Measurements from ENCODE around the gene ZNF770. TPM values are rescaled to one million over a fixed set of nuclear protein-coding genes. Genes with fewer than 3 reads are reported as not detected.
A peak's percentile ranks its signal among the peaks of the same experiment; 100 is the strongest.

ZNF770 gene
- total and polyA plus RNA-seq, 9 of the 15 experiments (the other 6 are each of a cell fraction or from before 2014, with no cell fraction given): 3.4 to 50.8 (median 40.3) TPM

- TF ChIP-seq, protein P1, sequence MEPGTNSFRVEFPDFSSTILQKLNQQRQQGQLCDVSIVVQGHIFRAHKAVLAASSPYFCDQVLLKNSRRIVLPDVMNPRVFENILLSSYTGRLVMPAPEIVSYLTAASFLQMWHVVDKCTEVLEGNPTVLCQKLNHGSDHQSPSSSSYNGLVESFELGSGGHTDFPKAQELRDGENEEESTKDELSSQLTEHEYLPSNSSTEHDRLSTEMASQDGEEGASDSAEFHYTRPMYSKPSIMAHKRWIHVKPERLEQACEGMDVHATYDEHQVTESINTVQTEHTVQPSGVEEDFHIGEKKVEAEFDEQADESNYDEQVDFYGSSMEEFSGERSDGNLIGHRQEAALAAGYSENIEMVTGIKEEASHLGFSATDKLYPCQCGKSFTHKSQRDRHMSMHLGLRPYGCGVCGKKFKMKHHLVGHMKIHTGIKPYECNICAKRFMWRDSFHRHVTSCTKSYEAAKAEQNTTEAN (CRISPR knock-in tag; IDR thresholded peaks at IDR 0.05): no peak
- TF ChIP-seq BCLAF1 (IDR thresholded peaks at IDR 0.05; ENCODE audit: borderline replicate concordance in 1 of 2, control insufficient read depth in 1 of 2, low read depth in 2 of 2, low read length in 1 of 2) (peak in 1 of 2 experiments; percentile 96; a peak in 2 of 4 replicates), NFYB (IDR thresholded peaks at IDR 0.05; ENCODE audit: extremely low read depth, insufficient read length) (no peak), ZNF140 (CRISPR knock-in tag; IDR thresholded peaks at IDR 0.05) (no peak), CREB1 (IDR thresholded peaks at IDR 0.05) (0 out of 2 replicates have a peak, but pooled peaks have one; percentile 33), CREB1 (CRISPR knock-in tag; IDR thresholded peaks at IDR 0.05) (peak; percentile 60; the same call in 1 of the 2 replicates), JUND (IDR thresholded peaks at IDR 0.05; ENCODE audit: borderline replicate concordance, low read depth, low read length) (peak; percentile 65), JUND (tag; IDR thresholded peaks at IDR 0.05; ENCODE audit: borderline replicate concordance, low read depth, low read length) (peak; percentile 24; the same call in 1 of the 3 replicates), PTBP1 (IDR thresholded peaks at IDR 0.05; ENCODE audit: low read depth, low read length) (no peak), ZNF436 (CRISPR knock-in tag; IDR thresholded peaks at IDR 0.05) (no peak), THRB (CRISPR knock-in tag; conservative IDR thresholded peaks at IDR 0.05) (no peak), ZNF263 (CRISPR knock-in tag; IDR thresholded peaks at IDR 0.05; ENCODE audit: borderline replicate concordance) (0 out of 2 replicates have a peak, but pooled peaks have one; percentile 37), STAT5B (CRISPR knock-in tag; IDR thresholded peaks at IDR 0.05) (no peak), BCOR (IDR thresholded peaks at IDR 0.05) (no peak; the same call in 1 of the 2 replicates), L3MBTL2 (IDR thresholded peaks at IDR 0.05) (peak; percentile 84), NCOR1 (IDR thresholded peaks at IDR 0.05) (peak; percentile 36), HDAC6 (IDR thresholded peaks at IDR 0.05; ENCODE audit: low read depth, low read length) (no peak; the same call in 1 of the 2 replicates)
- TF ChIP-seq, protein P2, sequence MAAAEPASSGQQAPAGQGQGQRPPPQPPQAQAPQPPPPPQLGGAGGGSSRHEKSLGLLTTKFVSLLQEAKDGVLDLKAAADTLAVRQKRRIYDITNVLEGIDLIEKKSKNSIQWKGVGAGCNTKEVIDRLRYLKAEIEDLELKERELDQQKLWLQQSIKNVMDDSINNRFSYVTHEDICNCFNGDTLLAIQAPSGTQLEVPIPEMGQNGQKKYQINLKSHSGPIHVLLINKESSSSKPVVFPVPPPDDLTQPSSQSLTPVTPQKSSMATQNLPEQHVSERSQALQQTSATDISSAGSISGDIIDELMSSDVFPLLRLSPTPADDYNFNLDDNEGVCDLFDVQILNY (CRISPR knock-in tag; IDR thresholded peaks at IDR 0.05): no peak
- TF ChIP-seq, protein P3, sequence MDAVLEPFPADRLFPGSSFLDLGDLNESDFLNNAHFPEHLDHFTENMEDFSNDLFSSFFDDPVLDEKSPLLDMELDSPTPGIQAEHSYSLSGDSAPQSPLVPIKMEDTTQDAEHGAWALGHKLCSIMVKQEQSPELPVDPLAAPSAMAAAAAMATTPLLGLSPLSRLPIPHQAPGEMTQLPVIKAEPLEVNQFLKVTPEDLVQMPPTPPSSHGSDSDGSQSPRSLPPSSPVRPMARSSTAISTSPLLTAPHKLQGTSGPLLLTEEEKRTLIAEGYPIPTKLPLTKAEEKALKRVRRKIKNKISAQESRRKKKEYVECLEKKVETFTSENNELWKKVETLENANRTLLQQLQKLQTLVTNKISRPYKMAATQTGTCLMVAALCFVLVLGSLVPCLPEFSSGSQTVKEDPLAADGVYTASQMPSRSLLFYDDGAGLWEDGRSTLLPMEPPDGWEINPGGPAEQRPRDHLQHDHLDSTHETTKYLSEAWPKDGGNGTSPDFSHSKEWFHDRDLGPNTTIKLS (IDR thresholded peaks at IDR 0.05; ENCODE audit: borderline replicate concordance, low read depth): peak; percentile 64
Measured at GRCh38 chr15:34988027-34988902, at the start of gene ZNF770 (continued).

Measured in K562 (cell line).